Skeletal muscle cell (primary cell): ENCODE measurements around the gene DISC1.
"Not testable (repeated sequence)": the region's sequence is repeated elsewhere in the genome, so short reads cannot be mapped to it uniquely, and the experiment has no call there.

Experiments used
- DNase-seq: peaks from one replicate; pipeline ENCODE4 v3.0.0-alpha.2; 2010; ENCODE audit warnings: low read depth
- H3K4me3 ChIP-seq: 2 replicates; pipeline ENCODE4 v1.5.1; 2011; ENCODE audit warnings: low read depth, mild to moderate bottlenecking, control low read depth, low read length, moderate library complexity

The DISC1 gene

DNA sequence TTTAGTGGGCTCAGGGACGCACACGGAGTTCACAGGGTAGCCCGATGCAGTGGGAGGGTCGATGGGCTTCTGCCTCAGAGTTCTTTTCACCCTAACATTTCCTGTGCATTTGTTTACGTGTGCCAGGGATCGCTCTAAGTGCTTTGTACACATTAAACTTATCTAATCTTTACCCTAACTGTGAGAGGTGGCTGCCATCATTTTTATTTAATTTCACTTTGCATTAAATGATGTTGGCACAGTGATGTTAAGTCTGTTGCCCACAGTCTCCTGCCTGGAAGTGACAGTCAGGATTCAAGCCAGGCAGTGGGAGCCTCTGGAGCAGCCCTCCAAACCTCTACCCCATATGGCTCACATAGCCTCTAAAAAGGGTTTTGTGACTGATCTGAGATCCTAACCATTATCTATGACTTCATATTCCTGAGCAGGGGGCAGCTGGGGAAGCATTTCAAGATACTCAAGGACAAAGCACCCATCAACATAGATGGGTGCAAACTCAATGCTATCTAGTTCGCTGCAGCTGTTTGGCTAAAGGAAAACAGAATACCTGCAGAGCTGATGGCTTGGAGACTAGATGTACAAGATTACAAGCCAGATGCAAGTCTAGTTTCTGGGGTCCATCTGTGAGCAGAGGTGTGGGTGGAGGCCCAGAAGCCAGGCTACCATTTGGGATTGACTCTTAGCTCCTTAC lies 303.8 kb downstream of the DISC1 start:
- no peak overlapping the region for H3K4me3 ChIP-seq
- DNase-seq, result no peak

- DNase-seq, result peak; percentile 64
Observed at GRCh38 chr1:231931146-231931545, 304.6 kb downstream of the DISC1 start.

DNA sequence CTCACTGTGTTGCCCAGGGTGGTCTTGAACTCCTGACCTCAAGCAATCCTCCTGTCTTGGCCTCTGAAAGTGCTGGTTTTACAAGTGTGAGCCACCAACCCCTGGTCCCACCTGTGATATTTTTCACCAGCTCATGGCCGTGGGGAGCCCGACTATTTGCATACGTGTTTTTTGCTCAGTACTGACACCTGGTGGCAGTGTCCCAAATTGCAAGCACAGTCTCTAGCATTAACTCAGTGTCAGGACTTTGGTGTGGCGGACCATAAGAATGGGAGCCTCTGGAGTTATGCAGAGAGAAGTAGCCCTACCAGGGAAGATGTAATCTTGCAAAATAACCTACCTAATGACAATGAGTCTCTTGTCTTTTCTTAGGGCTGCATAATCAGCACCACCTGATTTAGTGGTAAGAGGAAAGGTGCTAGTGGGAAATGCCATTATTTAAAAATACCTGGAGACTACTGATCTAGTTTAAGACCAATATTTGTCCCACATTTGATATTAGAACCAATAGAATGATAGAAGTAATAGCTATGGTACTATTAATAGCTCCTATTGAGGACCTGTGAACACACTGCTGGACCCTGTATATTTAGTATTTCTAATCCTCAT lies 305.4 kb downstream of the DISC1 start:
- no peak overlapping the region for H3K4me3 ChIP-seq
- no peak for DNase-seq

More at GRCh38 chr1:231931146-231931545, 304.6 kb downstream of the DISC1 start:
- no peak overlapping the region for H3K4me3 ChIP-seq

DNA sequence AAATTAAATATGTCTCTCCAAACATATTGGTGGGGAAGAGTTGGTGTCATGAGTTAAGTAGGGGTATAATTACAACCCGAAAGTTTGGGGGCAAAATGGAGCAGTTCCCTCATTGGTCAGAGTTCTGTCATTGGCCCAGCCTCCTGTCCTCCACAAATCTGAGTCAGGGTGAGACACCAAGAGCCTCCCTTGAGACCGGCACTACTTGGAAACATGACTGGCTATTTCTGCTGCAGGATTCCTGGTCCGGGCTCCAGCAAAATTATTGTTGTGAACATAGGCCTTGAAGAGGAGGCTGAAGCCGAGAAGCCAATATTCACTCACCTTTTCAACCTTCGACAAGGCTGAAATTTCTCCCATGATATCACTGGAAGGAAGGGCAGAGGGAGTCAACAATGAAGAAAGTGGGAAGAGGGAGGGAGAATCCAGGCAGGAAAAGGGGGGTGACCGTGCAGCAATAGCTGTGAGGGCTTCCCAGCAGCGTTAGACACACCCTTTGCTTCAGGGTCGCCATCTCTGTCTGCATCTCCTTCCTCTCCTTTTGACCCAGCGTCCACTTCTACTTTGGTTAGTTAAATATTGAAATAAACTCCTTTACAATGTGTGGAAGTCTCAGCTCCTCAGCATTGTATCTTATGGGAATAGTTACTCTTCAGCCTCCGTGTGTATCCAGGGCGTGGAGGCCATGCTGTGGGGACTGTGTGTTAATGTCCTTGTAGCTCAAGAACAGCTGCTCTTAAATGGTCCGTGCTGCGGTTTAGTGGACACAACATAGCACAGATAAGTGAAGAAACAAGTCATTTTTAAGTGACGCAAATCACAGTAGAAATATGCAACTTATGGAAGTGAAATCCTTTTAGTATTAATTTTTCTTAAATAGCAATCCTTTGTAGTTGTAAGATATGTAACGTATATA lies 307.4 kb downstream of the DISC1 start:
- no peak overlapping the region for H3K4me3 ChIP-seq
- DNase-seq, result peak; percentile 66

DNA sequence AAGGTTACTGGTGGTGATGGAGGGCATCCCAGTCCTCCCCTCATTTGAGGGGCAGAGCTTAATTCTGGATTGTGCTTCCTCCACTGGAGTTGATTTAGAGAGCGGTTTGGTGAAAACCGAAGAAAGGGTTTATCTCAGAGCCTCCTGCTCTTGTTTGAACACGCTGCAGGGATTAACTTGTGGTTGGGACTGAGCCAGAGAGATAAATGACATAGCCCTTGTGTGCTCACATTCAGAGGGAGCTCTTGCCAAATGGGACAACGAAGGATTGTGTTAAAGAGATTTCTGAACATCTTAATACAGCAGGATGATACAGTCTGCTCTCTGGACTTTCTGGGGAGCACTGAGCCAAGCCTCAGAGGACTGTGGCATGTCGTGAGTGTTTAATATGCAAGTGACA lies 308.2 kb downstream of the DISC1 start:
- H3K4me3 ChIP-seq, result no peak overlapping the region
- peak; percentile 73 for DNase-seq

DNA sequence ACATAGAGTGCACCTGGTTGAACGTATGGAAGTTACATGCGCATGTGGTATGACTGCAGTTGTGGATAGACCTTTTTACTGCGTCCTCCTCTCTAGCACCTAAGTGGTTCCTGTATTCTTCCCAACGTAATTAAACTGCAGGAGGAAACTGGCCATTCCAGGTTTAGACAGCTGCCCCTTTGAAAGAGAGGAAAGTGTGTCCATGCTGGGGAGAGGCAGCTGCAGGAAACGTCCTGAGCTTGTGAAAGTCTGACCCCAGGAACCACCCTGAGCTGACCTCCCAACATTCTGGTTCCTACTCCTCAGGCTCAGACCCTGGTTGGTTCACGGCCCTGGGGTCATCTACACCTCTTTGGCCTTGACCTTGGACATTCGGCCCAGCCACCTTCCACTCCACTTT lies 309.3 kb downstream of the DISC1 start:
- no peak overlapping the region for H3K4me3 ChIP-seq
- no peak for DNase-seq

GRCh38 chr1:231936983-231937775 lies 310.6 kb downstream of the DISC1 start:
- peak; percentile 29 for DNase-seq
- no peak overlapping the region for H3K4me3 ChIP-seq

- H3K4me3 ChIP-seq, result no peak overlapping the region
- DNase-seq, result no peak
Observed at GRCh38 chr1:231938211-231938610, 311.6 kb downstream of the DISC1 start.

GRCh38 chr1:231938711-231939110 lies 312.1 kb downstream of the DISC1 start:
- H3K4me3 ChIP-seq, result no peak overlapping the region
- DNase-seq, result peak; percentile 20

GRCh38 chr1:231939118-231939517 lies 312.5 kb downstream of the DISC1 start:
- no peak overlapping the region for H3K4me3 ChIP-seq
- no peak for DNase-seq

GRCh38 chr1:231940116-231940515 lies 313.5 kb downstream of the DISC1 start:
- H3K4me3 ChIP-seq, result no peak overlapping the region
- no peak for DNase-seq

GRCh38 chr1:231940701-231941100 lies 314.1 kb downstream of the DISC1 start:
- no peak overlapping the region for H3K4me3 ChIP-seq
- no peak for DNase-seq

DNA sequence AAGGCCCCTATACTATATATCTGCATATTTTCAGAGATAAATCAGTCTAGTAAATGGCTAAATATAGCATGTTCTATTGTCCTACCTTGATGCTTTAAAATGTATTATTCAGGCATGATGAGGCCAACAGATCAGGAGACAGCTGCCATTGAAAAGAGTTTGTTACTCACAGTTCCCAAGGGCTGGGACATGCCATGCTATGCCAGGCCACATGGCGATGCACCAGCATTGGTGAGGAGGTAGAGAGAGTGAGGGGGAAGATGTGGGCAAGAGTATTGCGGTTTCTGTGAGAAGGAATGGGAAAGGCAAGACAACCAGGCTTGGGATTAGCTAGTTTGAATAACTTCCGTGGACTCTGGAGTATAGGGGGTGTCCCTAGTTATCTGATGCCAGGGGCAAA lies 316.5 kb downstream of the DISC1 start:
- no peak for DNase-seq
- H3K4me3 ChIP-seq, result no peak overlapping the region

DNA sequence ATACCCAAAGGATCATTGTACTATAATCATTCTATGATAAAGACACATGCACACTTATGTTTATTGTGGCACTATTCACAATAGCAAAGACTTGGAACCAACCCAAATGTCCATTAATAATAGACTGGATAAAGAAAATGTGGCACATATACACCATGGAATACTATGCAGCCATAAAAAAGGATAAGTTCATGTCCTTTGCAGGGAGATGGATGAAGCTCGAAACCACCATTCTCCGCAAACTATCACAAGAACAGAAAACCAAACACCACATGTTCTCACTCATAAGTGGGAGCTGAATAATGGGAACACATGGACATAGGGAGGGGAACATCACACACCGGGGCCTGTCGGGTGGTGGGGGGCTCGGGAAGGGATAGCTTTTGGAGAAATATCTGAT lies 321.5 kb downstream of the DISC1 start:
- not testable (repeated sequence) for H3K4me3 ChIP-seq, DNase-seq

GRCh38 chr1:231949277-231950091 lies 322.9 kb downstream of the DISC1 start:
- DNase-seq, result no peak
- H3K4me3 ChIP-seq, result no peak overlapping the region

- H3K4me3 ChIP-seq, result no peak overlapping the region
- DNase-seq, result no peak
Observed at GRCh38 chr1:231950331-231951128, 323.9 kb downstream of the DISC1 start.

DNA sequence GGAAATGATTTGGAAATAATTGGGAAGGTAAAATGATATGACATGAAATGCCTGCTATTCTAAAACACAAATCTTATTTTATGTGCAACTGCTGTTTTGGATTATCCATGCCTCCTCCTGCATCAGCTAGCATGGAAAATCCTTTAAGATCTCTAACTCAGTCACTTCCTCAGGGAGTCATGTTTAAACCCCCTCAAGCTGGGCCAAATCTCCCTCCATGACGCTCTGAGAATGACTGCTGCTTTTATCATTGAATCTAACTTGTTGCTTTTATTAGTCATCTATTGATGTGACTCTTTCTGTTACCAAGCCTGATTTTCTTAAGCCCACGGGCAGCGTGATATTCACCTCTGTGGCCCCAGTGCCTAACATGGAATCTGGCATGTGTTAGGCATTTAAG lies 324.8 kb downstream of the DISC1 start:
- no peak for DNase-seq
- H3K4me3 ChIP-seq, result no peak overlapping the region

GRCh38 chr1:231952154-231952553 lies 325.6 kb downstream of the DISC1 start:
- H3K4me3 ChIP-seq, result no peak overlapping the region
- DNase-seq, result no peak
